ENCODE data around the gene UNKL.

The UNKL gene

GRCh38 chr16:1398826-1399581 is 15.5 kb downstream of the UNKL start:
- no peak for DNase-seq

- no peak for DNase-seq
These were observed 16.2 kb downstream of the UNKL start for GRCh38 chr16:1398351-1398750.

DNA sequence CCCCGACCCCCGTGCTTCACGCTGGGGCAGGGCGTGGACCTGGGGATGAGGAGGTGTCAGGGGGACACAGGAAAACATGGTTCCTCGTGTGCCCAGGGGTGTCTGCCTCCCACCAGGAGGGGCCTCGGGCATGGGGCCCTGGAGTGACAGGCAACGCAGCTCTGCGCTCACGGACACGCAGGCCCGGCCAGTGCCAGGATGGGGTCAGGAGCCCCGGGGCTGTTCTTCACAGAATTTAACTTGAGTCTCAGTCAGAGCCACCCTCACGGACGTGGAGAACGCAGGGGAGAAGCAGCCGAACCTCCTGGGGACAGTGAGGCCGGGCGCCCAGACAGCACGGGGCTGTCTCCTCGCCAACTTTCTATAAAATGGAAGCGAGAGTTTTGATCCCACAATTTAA is 16.7 kb downstream of the UNKL start:
- no peak for DNase-seq

- no peak for DNase-seq
These were observed 19.0 kb downstream of the UNKL start for GRCh38 chr16:1395444-1396031.

GRCh38 chr16:1394367-1394951 is 20.0 kb downstream of the UNKL start:
- no peak for DNase-seq

DNA sequence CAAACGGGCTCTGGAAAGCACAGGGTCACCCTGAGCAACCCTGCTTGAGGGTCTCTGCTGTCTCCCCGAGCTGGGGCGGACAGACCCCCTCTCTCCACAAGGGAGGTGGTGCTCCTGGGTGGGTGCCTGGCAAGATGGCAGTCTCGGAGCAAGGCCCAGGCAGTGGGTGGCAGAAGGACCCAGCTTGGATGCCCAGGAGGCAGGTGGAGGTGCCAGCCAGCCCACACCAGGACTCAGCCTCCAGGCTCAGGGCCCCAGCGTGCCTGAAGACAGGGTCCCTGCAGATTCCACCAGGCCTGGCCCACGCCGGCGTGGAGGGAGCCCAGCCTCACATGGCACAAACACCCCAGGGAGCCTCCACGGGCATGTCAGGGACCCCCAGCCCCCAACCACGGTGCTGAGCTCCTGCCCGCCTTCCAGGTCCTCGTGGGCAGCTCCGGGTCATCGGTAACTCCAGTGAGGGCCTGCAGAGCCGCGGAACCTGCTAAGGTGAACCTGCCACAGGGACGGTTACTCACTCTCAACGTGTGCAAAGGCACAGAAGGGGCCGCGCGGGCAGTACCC is 20.8 kb downstream of the UNKL start:
- no peak for DNase-seq

DNA sequence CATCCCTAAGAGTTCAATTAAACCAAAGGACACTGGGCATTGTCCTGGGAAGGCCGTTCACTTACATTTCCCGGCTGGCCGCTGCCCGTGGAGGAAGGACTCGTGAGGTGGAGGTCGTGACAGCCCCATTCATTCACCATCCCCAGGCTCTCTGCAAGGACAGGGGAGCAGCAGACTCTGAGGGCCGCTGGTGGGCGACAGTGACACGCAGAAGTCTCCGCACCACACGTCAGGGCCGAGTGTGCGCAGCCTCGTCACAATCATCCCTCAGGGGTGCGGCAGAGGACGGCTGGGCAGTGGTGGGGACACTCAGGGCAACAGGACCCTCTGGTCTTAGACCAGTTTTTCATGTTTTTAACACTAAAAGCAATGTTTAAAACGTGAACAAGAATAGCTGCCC is 21.7 kb downstream of the UNKL start:
- no peak for DNase-seq

DNA sequence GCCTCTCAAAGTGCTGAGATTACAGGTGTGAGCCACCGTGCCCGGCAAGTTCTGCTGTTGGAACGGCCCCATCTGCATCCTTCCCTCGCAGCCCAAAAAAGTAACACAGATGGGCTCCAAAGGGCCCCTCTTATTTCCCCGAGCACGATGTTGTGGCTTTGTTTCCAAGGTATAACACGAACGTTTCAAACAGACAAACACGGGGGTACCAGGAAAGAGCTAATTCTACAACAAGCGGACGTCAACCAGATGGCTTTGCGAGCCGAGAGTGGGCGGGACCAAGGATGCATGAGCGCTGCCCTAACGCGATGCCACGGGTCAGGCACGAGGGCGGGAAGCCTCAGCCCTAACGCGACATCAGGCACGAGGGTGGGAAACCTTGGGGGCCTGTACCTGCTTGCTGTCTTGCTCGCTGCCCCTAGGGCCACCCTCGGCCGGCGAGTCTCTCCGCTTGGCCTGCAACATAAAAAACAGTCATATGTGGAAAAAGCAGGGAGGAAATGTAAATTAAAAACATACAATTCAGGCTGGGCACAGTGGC is 24.2 kb downstream of the UNKL start:
- no peak for DNase-seq

DNA sequence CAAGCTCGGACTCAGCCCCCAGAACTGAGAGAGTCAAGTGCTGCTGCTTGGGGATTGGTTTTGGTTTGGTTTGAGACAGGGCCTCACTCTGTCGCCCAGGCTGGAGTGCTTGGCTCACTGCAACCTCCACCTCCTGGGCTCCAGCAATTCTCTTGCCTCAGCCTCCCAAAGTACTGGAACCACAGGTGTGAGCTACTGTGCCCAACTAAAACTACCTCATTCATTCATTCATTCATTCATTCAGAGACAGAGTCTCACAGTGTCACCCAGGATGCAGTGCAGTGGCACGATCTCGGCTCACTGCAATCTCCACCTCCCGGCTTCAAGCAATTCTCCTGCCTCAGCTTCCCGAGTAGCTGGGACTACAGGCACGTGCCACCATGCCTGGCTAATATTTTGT is 24.7 kb downstream of the UNKL start:
- DNase-seq = no peak

DNA sequence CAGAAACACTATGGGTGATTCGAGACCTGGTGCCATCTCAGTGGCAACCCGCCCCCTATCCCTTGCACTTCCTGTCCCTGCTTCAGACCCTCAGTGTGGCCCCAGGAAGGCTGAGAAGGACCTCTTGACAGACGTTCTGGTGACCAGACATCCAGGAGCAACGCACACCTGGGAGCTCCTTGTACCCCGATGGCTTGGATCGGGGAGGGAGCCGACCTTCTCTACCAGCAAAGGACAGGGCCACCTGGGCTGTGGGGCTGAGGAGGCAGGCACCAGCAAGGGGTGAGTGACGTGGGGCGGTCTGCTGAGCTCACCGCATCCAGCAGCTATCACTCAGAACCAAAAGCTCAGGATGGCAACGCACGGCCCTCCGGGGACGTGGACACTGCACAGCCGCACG is 27.2 kb downstream of the UNKL start:
- no peak for DNase-seq

GRCh38 chr16:1385232-1385631 is 29.3 kb downstream of the UNKL start:
- no peak for DNase-seq

- no peak for DNase-seq
These were observed 30.9 kb downstream of the UNKL start for GRCh38 chr16:1383556-1383955.

GRCh38 chr16:1381612-1382406 is 32.7 kb downstream of the UNKL start:
- no peak for DNase-seq

GRCh38 chr16:1380195-1380594 is 34.3 kb downstream of the UNKL start:
- no peak for DNase-seq

GRCh38 chr16:1379304-1380076 is 35.0 kb downstream of the UNKL start:
- peak; percentile 13 for DNase-seq

GRCh38 chr16:1378804-1379303 is 35.6 kb downstream of the UNKL start:
- DNase-seq = no peak

DNA sequence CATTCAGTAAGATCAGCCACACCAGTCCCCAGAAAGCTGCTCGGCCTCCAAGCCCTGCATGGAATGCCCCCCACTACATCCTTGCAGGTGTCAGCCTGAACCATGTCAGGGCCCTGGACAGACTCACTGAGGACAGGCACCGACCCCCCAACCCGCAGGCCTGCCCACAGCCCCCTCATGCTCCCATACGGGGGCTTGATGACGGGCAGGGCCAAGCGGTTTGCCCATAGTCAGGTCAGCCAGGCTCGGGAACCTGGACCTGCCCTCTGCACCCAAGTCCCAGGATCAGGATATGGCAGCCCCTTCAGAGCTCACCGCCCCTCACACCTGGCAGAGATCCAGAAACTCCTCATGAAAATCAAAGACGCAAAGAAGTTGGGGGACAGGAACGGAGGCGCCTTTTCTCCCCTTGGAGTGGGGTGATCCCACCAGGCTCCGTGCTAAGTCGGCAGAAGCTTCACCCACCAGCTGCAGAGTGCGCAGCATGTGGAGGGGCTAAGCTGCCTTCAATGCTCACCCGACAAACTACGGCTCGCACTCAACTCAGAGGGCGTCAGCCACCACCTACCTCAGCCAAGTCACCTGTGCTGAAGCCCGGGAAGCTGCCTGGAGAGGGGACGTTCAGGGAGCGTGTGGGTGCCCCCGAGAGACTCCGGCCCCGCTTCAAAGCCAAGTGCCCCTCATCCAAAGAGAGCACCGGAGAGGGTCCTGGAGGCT is 36.3 kb downstream of the UNKL start:
- no peak for DNase-seq

DNA sequence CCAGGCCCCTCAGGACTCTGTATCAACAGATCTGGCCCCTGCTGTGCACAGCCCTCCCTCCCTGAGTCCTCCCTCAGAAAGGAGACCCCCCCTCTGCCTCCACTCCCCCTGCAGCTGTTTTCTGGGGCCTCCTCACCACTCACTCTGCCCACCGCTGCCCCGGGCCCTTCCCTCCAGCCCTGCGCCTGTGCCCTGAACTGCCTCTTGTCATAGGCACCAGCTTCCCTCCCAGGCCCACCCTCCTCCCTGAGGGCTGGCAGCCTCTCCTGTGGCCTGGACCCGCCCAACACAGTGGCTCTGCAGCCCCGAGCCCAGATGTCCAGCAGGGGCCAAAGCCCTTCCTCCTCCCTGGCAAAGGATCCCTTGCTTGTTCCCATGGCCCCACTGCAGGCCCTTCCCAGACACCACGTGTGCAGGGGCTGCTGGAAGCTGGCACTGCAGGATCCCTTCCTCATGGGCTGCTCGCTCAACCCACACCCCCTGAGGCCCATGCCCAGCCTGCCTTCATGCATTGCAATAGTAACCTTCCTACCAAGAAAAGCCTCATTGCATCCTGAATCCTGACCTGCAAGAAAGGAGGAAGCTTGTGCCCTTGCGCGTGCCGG is 37.0 kb downstream of the UNKL start:
- DNase-seq = no peak

DNA sequence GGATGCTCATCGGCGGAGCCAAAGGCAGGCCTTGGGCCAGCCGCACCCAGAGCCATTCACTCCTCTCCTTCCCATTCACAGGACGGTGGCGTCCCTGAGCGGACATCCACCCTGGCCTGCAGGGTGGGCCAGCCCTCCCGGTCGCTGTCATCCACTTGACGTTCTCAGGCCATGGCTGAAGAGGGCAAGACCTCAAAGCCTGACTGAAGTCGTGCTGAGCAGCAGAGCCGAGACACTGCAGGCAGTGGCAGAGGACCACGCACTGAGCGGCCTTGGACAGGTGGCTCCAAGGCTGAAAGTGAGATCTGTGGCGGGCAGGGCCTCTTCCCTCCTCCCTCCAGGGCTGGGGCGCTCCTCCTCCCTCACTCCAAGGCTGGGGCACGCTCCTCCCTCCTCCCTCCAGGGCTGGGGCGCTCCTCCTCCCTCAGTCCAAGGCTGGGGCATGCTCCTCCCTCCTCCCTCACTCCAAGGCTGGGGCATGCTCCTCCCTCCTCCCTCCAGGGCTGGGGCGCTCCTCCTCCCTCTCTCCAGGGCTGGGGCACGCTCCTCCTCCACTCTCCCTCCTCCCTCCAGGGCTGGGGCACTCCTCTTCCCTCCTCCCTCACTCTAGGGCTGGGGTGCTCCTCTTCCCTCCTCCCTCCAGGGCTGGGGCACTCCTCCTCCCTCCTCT is 38.6 kb downstream of the UNKL start:
- no peak for DNase-seq

DNA sequence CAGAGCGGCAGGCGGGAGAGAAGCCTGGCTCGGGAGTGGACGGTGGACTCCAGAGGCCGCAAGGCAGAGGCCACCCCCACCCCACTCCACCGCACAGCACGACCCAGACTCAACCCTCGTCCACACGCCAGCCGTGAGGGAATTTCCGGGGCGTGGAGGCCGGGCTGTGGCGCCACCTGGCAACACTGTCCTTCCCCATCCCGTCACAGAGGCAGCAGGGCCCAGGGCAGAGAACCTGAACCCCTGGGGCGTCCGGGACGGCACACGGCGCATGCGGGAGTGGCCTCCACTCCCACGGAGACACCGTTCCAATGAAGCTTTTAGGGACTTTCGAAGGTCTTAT is 39.2 kb downstream of the UNKL start:
- no peak for DNase-seq
